Ishikawa (cell line): ENCODE results near the gene CAT.

Experiments
- CEBPB ChIP-seq: IDR thresholded peaks from 2 replicates; pipeline ENCODE4 v1.6.1; 2012
- CREB1 ChIP-seq: IDR thresholded peaks from 2 replicates; pipeline ENCODE4 v1.6.1; 2012; ENCODE audit warnings: low read depth
- EGR1 ChIP-seq: IDR thresholded peaks from 2 replicates; pipeline ENCODE4 v1.6.1; 2012
- EP300 ChIP-seq: IDR thresholded peaks from 2 replicates; pipeline ENCODE4 v1.6.1; 2012; ENCODE audit warnings: borderline replicate concordance
- FOXM1 ChIP-seq: IDR thresholded peaks from 2 replicates; pipeline ENCODE4 v1.6.1; 2012; ENCODE audit warnings: low read depth, borderline replicate concordance
- NFIC ChIP-seq: IDR thresholded peaks from 2 replicates; pipeline ENCODE4 v1.6.1; 2012
- RAD21 ChIP-seq: IDR thresholded peaks from 2 replicates; pipeline ENCODE4 v1.6.1; 2012; ENCODE audit warnings: low read depth
- REST ChIP-seq: IDR thresholded peaks from 2 replicates; pipeline ENCODE4 v1.6.1; 2012; ENCODE audit warnings: low read depth, mild to moderate bottlenecking
- TAF1 ChIP-seq: IDR thresholded peaks from 2 replicates; pipeline ENCODE4 v1.6.1; 2012; ENCODE audit warnings: low read depth, mild to moderate bottlenecking
- TCF12 ChIP-seq: IDR thresholded peaks from 2 replicates; pipeline ENCODE4 v1.6.1; 2012; ENCODE audit warnings: low read depth
- TEAD4 ChIP-seq: IDR thresholded peaks from 2 replicates; pipeline ENCODE4 v1.6.1; 2012
- USF1 ChIP-seq: IDR thresholded peaks from 2 replicates; pipeline ENCODE4 v1.6.1; 2012
- YY1 ChIP-seq: IDR thresholded peaks from 2 replicates; pipeline ENCODE4 v1.6.1; 2012; ENCODE audit warnings: low read depth
- ZBTB7A ChIP-seq: IDR thresholded peaks from 2 replicates; pipeline ENCODE4 v1.6.1; 2012; ENCODE audit warnings: low read depth
- TF ChIP-seq, protein P1 (sequence below): IDR thresholded peaks from 2 replicates; pipeline ENCODE4 v1.6.1; 2012

Gene CAT

GRCh38 chr11:34468209-34468841, 29.6 kb downstream of the CAT start:
- TF ChIP-seq RAD21 (peak; percentile 81), TCF12 (no peak)

- peak; percentile 88 for TF ChIP-seq CEBPB
- TF ChIP-seq RAD21, result no peak
- TF ChIP-seq TCF12, result no peak
Measured at GRCh38 chr11:34473603-34474169, 35.0 kb downstream of the CAT start.

GRCh38 chr11:34475656-34476055, 36.9 kb downstream of the CAT start:
- TF ChIP-seq FOXM1, result no peak
- TF ChIP-seq ZBTB7A, result no peak
- no peak for TF ChIP-seq YY1
- no peak for TF ChIP-seq TAF1
- no peak for TF ChIP-seq USF1
- TF ChIP-seq TEAD4, result no peak
- TF ChIP-seq RAD21, result no peak
- no peak for TF ChIP-seq EGR1
- no peak for TF ChIP-seq CEBPB
- no peak for TF ChIP-seq CREB1
- no peak for TF ChIP-seq REST
- TF ChIP-seq EP300, result no peak
- no peak for TF ChIP-seq TCF12
- TF ChIP-seq, protein P1, sequence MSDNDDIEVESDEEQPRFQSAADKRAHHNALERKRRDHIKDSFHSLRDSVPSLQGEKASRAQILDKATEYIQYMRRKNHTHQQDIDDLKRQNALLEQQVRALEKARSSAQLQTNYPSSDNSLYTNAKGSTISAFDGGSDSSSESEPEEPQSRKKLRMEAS, result no peak
- no peak for TF ChIP-seq NFIC

- TF ChIP-seq TCF12, result no peak
- no peak for TF ChIP-seq ZBTB7A
- no peak for TF ChIP-seq CREB1
- TF ChIP-seq, protein P1, result no peak
Measured at GRCh38 chr11:34476849-34477248, 38.1 kb downstream of the CAT start.

DNA sequence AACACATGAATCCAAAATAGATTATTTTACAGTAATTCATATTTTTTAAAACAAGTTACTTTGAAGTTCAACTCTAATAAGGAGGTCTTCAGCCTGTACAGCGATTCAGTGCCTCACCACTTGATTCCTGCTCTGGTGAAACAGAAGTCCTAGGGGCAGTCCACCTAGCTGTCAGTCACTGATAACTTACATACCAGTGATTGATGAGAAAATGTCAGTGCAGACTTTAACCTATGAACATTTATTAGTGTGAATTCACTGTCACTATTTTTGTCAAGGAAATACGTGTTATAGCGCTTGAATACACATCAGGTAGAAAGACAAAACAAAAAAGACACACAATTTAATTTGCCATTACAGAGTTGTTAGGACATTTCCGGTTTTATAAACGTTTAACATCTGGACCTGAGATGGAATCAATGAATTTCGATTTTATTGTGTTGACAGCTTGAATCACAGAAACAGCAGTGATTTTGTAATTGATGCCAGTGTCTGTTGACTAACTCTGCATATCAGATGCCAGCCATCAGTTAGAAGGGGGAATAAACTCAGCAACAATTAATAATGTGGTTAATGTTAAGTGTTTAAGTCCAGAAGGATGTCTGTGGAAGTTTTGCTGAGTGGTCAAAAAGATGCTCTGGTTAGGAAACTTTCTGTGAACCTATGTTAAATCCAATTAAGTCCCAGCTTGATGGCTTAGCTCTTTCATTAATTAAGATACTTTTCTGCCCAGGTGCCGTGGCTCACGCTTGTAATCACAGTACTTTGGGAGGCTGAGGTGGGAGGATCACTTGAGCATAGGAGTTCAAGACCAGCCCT, 40.3 kb downstream of the CAT start:
- TF ChIP-seq REST (no peak), NFIC (no peak), ZBTB7A (no peak)

DNA sequence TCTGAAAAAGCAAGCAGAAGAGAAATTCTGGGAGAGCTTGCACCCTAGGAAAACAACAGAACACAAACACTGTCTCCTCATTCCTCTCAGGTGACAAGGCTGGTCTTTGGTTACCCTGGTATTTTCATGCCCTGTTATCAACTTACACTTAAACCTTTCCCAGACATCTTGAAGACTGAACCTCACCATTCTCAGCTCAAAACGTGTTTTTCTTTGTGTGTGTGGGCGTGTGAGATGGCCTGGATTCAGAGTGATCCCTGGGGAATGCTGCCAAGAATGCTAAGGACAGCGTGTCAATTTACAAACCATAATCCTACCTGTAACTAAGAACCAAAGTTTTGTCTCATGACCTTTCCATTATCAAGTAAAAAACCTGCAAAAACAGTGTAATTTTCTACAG, 41.6 kb downstream of the CAT start:
- TF ChIP-seq, protein P1, result no peak
- TF ChIP-seq EP300, result no peak
- TF ChIP-seq RAD21, result no peak
- no peak for TF ChIP-seq TCF12
- TF ChIP-seq FOXM1, result no peak
- TF ChIP-seq TAF1, result no peak
- TF ChIP-seq NFIC, result peak; percentile 66
- TF ChIP-seq TEAD4, result peak; percentile 64; the same call in 1 of the 2 replicates
- TF ChIP-seq REST, result no peak
- TF ChIP-seq EGR1, result peak; percentile 86
- TF ChIP-seq YY1, result no peak
- TF ChIP-seq CREB1, result no peak
- no peak for TF ChIP-seq ZBTB7A
- no peak for TF ChIP-seq USF1
- no peak for TF ChIP-seq CEBPB
